ENCODE results near the gene LRRN2. TPM values are rescaled to one million over a fixed set of nuclear protein-coding genes. Genes with fewer than 3 reads are reported as not detected.

LRRN2 gene
- polyA plus RNA-seq, 1 donor from 2014 or later, result 3.3 TPM

- H3K9ac ChIP-seq (ENCODE audit: low read length), result no peak overlapping the region
- H3K36me3 ChIP-seq (ENCODE audit: insufficient read depth, low read length), result no peaks in the 10 kb centered on the region
- H3K9me3 ChIP-seq (ENCODE audit: low read length), result no peaks in the 10 kb centered on the region
- no peaks in the 10 kb centered on the region for H4K20me1 ChIP-seq (ENCODE audit: insufficient read depth)
- peaks cover 3% of the 10 kb centered on the region for H3F3A ChIP-seq (ENCODE audit: insufficient read depth, low read length, poor library complexity, severe bottlenecking)
- H3K4me3 ChIP-seq (ENCODE audit: low read length), result no peak overlapping the region
- no peaks in the 10 kb centered on the region for H3K9me2 ChIP-seq (ENCODE audit: insufficient read depth, low read length)
- H3K79me2 ChIP-seq (replicated peaks; ENCODE audit: insufficient read depth, low read length), result no peaks in the 10 kb centered on the region
- TF ChIP-seq TAF1 (IDR thresholded peaks at IDR 0.05; ENCODE audit: low read depth) (no peak), POLR2AphosphoS5 (IDR thresholded peaks at IDR 0.05) (no peak), CTCF (IDR thresholded peaks at IDR 0.05; ENCODE audit: poor library complexity, severe bottlenecking) (no peak), EP300 (conservative IDR thresholded peaks at IDR 0.05; ENCODE audit: poor library complexity, severe bottlenecking) (no peak), REST (IDR thresholded peaks at IDR 0.05; ENCODE audit: borderline replicate concordance) (no peak), SMC3 (conservative IDR thresholded peaks at IDR 0.05; ENCODE audit: poor library complexity) (no peak), EZH2 (IDR thresholded peaks at IDR 0.05; ENCODE audit: borderline replicate concordance, insufficient read depth, low read length, poor library complexity, severe bottlenecking) (no peak), RAD21 (conservative IDR thresholded peaks at IDR 0.05) (no peak), MXI1 (conservative IDR thresholded peaks at IDR 0.05; ENCODE audit: poor library complexity, severe bottlenecking) (no peak)
- H2AFZ ChIP-seq (ENCODE audit: low read depth, low read length), result no peak overlapping the region
- no peaks in the 10 kb centered on the region for H3K27me3 ChIP-seq (ENCODE audit: insufficient read depth, low read depth, low read length)
- H3K27ac ChIP-seq (ENCODE audit: low read length), result no peak overlapping the region
- H3K4me2 ChIP-seq (ENCODE audit: low read length), result no peak overlapping the region
These were observed 17.7 kb upstream of the LRRN2 start for GRCh38 chr1:204703268-204703664.

GRCh38 chr1:204702552-204703267 lies 17.2 kb upstream of the LRRN2 start:
- H3K4me2 ChIP-seq (ENCODE audit: low read length), result no peak overlapping the region
- H3K27ac ChIP-seq (ENCODE audit: low read length), result no peak overlapping the region
- H3K27me3 ChIP-seq (ENCODE audit: insufficient read depth, low read depth, low read length), result no peaks in the 10 kb centered on the region
- H3F3A ChIP-seq (ENCODE audit: insufficient read depth, low read length, poor library complexity, severe bottlenecking), result peaks cover 3% of the 10 kb centered on the region
- no peaks in the 10 kb centered on the region for H4K20me1 ChIP-seq (ENCODE audit: insufficient read depth)
- TF ChIP-seq RAD21 (conservative IDR thresholded peaks at IDR 0.05), result no peak
- no peak overlapping the region for H3K9ac ChIP-seq (ENCODE audit: low read length)
- no peak overlapping the region for H2AFZ ChIP-seq (ENCODE audit: low read depth, low read length)
- H3K9me2 ChIP-seq (ENCODE audit: insufficient read depth, low read length), result no peaks in the 10 kb centered on the region
- H3K36me3 ChIP-seq (ENCODE audit: insufficient read depth, low read length), result no peaks in the 10 kb centered on the region
- H3K4me3 ChIP-seq (ENCODE audit: low read length), result no peak overlapping the region
- no peaks in the 10 kb centered on the region for H3K79me2 ChIP-seq (replicated peaks; ENCODE audit: insufficient read depth, low read length)
- no peaks in the 10 kb centered on the region for H3K9me3 ChIP-seq (ENCODE audit: low read length)
